ENCODE data around the gene EYA2. TPM values are rescaled to one million over a fixed set of nuclear protein-coding genes. Genes with fewer than 3 reads are reported as not detected.

EYA2 gene
- total and polyA plus RNA-seq, 4 donors = 1.6 to 4.4 (median 2.1) TPM

- H3K4me1 ChIP-seq (ENCODE audit: control insufficient read depth in 5 of 5, insufficient read depth in 5 of 5, low read length in 5 of 5) = no peaks in the 10 kb centered on the region
- no peak for TF ChIP-seq CTCF (IDR thresholded peaks at IDR 0.05; ENCODE audit: control extremely low read depth, extremely low read depth)
- H3K27me3 ChIP-seq (ENCODE audit: control insufficient read depth in 3 of 3, insufficient read depth in 3 of 3, low read length in 2 of 3) = peaks cover 0 to 4% (median 0%) of the 10 kb centered on the region in 3 donors
- no peak overlapping the region for H3K4me3 ChIP-seq
- H3K36me3 ChIP-seq (ENCODE audit: control insufficient read depth in 4 of 4, insufficient read depth in 4 of 4, low read length in 4 of 4) = no peaks in the 10 kb centered on the region
- 79 to 82% methylated on average over 2 of the region's 2 CpGs for WGBS, 2 donors
- H3K9me3 ChIP-seq (ENCODE audit: control insufficient read depth in 4 of 4, insufficient read depth in 3 of 4, low read length in 3 of 4) = peaks cover 0 to 2% (median 0%) of the 10 kb centered on the region in 4 donors
- H3K27ac ChIP-seq (ENCODE audit: low read depth in 1 of 2, low read length in 1 of 2) = no peak overlapping the region
- ATAC-seq (ENCODE audit: insufficient read depth, low FRiP score) = no peak
- no peak overlapping the region for H3K9ac ChIP-seq (ENCODE audit: insufficient read depth in 1 of 2, low read length in 2 of 2)
- DNase-seq = peak in 2 of 3 donors; percentile 27 to 38
These were observed 61.2 kb downstream of the EYA2 start for GRCh38 chr20:46955601-46956556.

- no peak for ATAC-seq (ENCODE audit: insufficient read depth, low FRiP score)
- H3K4me3 ChIP-seq = no peak overlapping the region
- H3K9ac ChIP-seq (ENCODE audit: insufficient read depth in 1 of 2, low read length in 2 of 2) = no peak overlapping the region
- H3K27me3 ChIP-seq (ENCODE audit: control insufficient read depth in 3 of 3, insufficient read depth in 3 of 3, low read length in 2 of 3) = peaks cover 0 to 4% (median 0%) of the 10 kb centered on the region in 3 donors
- TF ChIP-seq CTCF (IDR thresholded peaks at IDR 0.05; ENCODE audit: control extremely low read depth, extremely low read depth) = no peak
- H3K9me3 ChIP-seq (ENCODE audit: control insufficient read depth in 4 of 4, insufficient read depth in 3 of 4, low read length in 3 of 4) = peaks cover 0 to 7% (median 0%) of the 10 kb centered on the region in 4 donors
- no peak overlapping the region for H3K27ac ChIP-seq (ENCODE audit: low read depth in 1 of 2, low read length in 1 of 2)
- H3K4me1 ChIP-seq (ENCODE audit: control insufficient read depth in 5 of 5, insufficient read depth in 5 of 5, low read length in 5 of 5) = no peaks in the 10 kb centered on the region
- no peak for DNase-seq
- 75% methylated on average over 13 of the region's 13 CpGs for WGBS, 2 donors
- H3K36me3 ChIP-seq (ENCODE audit: control insufficient read depth in 4 of 4, insufficient read depth in 4 of 4, low read length in 4 of 4) = no peaks in the 10 kb centered on the region
These were observed 64.5 kb downstream of the EYA2 start for GRCh38 chr20:46959081-46959692.

GRCh38 chr20:46959821-46960220 lies 65.2 kb downstream of the EYA2 start:
- ATAC-seq (ENCODE audit: insufficient read depth, low FRiP score) (no peak), DNase-seq (no peak)
- TF ChIP-seq CTCF (IDR thresholded peaks at IDR 0.05; ENCODE audit: control extremely low read depth, extremely low read depth) = no peak
- no peak overlapping the region for H3K27ac ChIP-seq (ENCODE audit: low read depth in 1 of 2, low read length in 1 of 2)
- peaks cover 0 to 7% (median 0%) of the 10 kb centered on the region in 4 donors for H3K9me3 ChIP-seq (ENCODE audit: control insufficient read depth in 4 of 4, insufficient read depth in 3 of 4, low read length in 3 of 4)
- H3K9ac ChIP-seq (ENCODE audit: insufficient read depth in 1 of 2, low read length in 2 of 2) = no peak overlapping the region
- peaks cover 0 to 4% (median 0%) of the 10 kb centered on the region in 3 donors for H3K27me3 ChIP-seq (ENCODE audit: control insufficient read depth in 3 of 3, insufficient read depth in 3 of 3, low read length in 2 of 3)
- no peaks in the 10 kb centered on the region for H3K36me3 ChIP-seq (ENCODE audit: control insufficient read depth in 4 of 4, insufficient read depth in 4 of 4, low read length in 4 of 4)
- no peak overlapping the region for H3K4me3 ChIP-seq
- 80 to 90% methylated on average over 9 of the region's 9 CpGs for WGBS, 2 donors
- H3K4me1 ChIP-seq (ENCODE audit: control insufficient read depth in 5 of 5, insufficient read depth in 5 of 5, low read length in 5 of 5) = no peaks in the 10 kb centered on the region
